Stimulated activated CD4-positive, alpha-beta T cell treated with anti-CD3 and anti-CD28 coated beads, Interleukin-12 subunit alpha, Interleukin-12 subunit beta, amount 100 ng/mL, for 24 hours (primary cell): Measurements from ENCODE around the gene BRI3BP.
"Not testable (repeated sequence)": the region's sequence is repeated elsewhere in the genome, so short reads cannot be mapped to it uniquely, and the experiment has no call there.

ENCODE experiments used
- DNase-seq, 2 experiments: peaks; one replicate each; pipeline ENCODE4 v3.0.0-alpha.2; 2020; ENCODE audit warnings: low read depth in 2 of 2

BRI3BP gene

DNA sequence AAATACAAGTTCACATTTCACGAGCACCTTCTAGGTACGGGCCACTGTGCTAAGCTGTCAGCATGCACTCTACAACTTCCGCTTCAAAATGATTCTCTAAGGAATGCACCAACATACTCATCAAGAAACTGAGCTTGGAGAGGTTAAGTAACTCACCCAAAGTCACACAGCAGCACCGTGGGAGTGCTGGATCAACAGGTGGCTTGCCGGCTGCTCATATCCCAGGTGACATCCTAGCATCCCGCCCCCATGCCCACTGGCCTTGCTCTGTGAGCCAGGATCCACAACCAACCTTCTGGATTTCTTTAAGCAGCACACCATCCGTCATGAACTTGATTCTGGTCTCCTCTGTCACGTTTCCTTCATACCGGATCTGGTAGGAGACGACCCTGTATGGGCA, 21.2 kb upstream of the BRI3BP start:
- no peak for DNase-seq

DNA sequence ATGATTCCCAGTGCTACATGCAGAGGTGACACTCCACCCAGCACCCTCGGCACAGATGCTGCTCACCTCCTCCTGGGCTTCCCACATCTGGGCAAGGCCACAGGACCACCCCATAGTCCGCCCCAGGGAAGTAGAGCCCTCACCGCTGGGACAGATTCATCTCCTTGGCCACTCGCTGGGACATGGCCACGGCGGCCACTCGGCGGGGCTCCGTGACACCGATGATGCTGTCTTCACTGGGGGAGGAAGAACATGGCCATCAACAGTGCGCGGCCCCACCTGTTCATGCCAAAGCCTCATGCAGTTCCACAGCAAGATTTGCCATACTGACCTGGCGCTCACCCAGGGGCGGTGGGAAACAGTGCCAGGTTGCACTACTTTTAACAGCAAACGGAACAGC, 18.2 kb upstream of the BRI3BP start:
- DNase-seq, result no peak

DNA sequence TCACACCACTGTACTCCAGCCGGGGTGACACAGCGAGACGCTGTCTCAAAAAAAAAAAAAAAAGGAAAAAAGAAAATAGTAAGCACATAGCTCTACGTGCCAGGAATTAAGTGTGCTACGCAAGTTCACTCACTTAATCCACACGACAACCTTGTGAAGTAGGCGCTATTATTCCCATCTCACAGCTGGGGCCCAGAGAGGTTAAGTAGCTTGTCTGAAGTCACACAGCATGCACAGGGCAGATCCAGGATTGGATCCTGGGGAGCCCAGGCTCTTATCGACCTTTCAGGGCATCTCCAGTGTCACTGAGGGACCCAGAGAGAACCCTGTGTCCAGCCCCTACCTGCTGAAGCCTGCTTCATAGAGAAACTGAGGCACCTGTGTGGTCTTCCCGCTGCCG, 16.4 kb upstream of the BRI3BP start:
- no peak for DNase-seq

DNA sequence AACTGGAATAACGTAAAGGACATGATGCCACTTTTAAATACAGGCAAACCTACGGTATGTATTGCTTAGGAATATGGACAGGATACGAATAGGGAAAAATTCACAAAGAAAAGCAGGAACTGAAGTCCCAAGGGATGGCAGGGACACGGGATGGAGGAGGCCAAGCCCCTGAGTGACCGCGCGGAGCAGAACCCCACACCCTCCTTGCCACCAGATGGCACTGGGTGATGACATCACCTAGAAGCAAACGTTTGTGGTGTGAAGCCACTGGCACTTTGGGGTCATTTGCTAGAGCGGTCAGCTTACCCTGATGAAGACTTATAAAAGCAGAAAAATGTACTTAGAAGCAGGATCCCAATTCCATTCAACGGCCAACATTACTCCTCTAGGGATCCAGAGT, 13.9 kb upstream of the BRI3BP start:
- DNase-seq, result no peak

DNA sequence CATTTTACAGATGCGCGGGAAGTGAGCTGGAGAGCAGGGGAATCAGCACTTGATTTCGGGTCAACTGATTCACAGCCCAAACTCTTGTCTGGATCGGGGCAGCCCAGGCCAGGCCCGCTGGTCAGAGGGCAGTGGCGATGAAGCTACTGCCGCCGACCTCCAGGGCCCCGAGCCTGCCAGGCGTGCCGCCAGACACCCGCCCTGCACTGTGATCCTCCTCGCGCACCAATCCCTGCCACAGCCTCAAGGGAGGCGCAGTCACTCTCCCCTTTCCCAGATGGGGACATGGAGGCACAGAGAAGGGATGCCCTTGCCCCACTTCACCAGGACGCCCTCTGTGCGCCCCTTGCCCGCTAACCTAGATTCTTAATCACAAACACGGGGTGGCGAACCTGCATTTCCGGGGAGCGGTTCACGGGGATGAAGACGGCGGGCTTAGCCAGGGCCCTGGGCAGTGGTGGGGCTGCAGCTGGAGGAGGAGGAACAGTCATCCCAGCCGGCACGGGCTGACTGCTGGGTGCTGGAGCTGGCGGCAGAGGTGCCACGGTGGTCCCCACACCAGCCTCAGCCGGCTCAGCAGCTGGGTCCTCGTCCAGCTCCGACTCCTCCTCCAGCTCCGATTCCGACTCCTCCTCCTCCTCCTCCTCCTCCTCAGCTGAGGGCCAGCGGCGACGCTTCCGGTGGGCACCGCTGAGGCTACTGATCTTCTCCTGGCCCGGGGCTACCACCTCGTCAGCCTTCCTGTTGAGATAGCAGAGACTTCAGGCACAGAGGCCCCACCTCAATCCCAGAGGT, 13.2 kb upstream of the BRI3BP start:
- DNase-seq, result no peak

DNA sequence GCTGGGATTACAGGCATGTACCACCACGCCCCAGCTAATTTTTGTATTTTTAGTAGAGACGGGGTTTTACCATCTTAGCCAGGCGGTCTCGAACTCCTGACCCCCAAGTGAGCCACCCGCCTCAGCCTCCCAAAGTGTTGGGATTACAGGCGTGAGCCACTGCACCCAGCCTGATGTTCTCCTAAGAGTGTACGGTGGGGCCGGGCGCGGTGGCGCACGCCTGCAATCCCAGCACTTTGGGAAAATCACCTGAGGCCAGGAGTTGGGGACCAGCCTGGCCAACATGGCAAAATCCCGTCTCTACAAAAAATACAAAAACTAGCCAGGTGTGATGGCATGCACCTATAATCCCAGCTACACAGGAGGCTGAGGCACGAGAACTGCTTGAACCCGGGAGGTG, 6.6 kb upstream of the BRI3BP start:
- DNase-seq, result not testable (repeated sequence)

DNA sequence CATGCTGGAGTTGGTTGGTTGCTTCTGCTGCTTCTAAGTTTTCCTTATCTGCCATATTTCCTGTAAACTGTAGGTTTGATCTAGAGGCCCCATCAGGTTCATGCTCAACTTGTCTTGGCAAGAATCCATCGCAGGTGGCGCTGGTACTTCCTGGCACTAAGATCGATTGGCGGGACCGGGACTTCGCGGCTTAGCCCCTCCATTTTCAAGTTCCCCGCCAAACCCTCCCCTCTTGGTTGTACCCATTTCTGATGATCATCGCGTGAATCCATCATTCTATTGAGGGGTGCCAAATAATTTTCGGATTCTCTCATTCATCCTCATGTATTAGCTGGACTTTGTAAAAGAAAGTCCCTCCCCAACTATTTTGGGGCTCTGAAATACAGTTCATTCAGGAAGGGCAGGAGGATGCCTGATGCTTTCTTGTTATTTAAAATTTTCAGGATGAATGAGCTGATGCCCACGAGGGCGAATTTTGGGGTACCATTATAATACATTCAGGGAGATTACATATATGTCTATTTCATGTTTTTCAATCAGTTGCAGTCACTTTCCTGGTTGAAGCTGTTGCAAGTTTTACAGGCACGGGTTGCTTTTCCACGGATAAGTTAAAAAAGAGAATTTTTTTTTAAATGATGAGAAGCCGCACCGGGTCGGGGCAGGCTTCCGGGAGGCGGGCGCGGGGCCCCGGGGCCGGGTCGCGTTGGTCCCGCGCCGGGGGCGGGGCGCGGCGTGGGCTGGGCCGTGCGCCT, 395 bp upstream of the BRI3BP start:
- peak; percentile 65 to 78 for DNase-seq

DNA sequence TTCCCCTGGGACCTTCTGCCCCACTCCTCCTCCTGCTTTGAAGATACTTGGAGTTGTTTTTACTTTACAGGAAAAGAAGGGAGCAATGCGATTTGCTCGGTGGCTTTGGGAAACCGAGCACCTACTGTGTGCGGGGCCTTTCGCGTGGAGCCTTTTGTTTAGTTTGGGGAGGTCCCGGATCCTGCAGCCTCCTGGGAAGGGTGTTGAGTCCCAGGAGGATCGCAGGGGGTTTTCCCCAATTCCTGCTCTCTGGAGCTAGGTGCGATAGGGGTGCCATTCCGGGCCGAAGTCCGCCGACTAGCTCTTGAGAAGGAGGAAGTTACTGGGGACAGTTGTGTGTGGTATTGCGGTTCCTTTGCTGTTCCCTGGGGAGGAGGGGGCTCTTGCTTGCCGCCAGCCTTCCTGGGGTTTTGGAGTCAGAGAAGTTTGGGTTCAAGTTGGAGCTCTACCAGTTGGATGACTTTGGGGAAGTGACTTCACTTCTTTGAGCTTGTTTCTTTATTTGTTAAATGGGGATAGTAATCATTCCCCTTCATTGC, 1.1 kb downstream of the BRI3BP start:
- DNase-seq, result peak in 1 of 2 experiments; percentile 13

DNA sequence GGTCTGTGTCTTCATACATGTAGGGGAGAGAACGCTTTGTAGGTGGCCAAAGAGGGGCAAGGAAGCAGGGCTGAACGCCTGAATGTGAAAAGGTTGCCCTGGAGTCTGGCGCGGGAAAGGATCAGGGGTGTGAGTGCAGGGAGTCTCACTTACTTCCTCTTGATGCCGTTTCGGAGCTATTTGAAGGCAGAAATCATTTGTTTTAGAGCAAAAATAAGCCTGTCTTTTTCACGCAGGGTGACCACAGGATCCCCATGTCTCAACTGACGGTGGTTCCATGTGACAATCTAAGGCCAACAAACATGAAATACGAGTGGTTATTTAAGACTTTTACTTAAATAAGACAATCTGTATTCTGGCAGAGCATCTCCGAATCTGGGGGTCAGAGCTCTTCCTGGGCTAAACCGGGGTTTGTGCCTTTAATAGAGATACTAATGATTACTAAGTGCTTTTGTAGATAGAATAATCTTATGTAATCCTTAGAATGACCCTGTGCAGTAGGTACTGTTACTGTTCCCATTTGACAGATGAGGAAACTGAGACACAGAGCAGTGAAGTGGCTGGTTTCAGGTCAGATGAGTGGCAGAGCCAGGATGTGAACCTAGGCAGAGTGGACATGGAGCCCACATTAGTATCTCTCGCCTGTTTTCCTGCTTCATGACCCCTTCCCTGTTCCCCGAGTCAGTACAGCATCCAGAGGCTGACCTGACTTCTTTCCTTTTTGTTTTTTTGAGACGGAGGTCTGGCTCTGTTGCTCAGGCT, 1.9 kb downstream of the BRI3BP start:
- DNase-seq, result no peak

DNA sequence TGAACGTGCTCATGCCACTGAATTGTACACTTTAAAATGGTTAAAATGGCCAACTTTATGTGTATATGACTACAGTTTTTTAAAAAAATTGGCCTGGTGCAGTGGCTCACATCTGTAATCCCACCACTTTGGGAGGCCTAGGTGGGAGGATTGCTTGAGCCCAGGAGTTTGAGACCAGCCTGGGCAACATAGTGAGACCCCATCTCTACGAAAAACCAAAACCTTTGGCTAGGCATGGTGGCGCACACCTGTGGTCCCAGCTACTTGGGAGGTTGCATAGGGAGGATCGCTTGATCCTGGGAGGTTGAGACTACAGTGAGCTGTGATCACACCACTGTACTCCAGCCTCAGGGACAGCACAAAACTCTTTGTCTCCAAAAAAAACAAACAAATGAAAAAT, 5.3 kb downstream of the BRI3BP start:
- no peak for DNase-seq

DNA sequence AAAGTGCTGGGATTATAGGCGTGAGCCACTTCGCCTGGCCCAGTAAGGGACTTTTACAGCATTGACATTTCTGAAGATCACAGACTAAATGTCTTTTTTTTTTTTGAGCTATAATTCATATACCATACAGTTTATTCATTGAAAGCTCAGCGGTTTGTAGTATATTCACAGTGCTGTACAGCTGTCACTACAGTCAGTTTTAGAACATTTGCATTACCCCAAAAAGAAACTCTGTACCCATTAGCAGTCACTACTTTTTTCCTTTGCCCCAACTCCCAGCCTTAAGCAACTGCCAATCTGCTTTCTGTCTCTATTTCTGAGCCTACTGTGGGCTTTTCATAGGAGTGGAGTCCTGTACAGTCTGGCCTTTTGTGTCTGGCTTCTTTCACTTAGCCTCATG, 8.2 kb downstream of the BRI3BP start:
- DNase-seq, result no peak

DNA sequence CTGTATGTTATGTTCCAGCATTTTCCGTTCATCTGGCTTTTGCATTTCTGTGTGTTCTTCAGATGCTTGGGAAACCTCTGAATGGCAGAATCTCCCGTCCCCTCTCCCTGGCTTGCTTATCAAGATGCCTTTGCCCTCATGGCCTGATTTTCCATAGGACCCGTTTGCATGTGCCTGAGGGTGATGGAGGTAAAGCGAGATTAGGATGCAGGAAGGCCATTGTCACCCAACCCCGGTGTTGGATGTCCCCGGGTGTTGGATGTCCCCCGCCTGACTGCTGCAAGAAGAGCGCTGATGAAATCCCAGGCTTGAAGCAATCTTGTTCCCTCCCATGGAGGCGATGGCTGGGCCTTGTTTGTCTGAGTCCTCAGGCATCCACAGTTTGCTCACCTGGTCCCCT, 9.6 kb downstream of the BRI3BP start:
- no peak for DNase-seq

DNA sequence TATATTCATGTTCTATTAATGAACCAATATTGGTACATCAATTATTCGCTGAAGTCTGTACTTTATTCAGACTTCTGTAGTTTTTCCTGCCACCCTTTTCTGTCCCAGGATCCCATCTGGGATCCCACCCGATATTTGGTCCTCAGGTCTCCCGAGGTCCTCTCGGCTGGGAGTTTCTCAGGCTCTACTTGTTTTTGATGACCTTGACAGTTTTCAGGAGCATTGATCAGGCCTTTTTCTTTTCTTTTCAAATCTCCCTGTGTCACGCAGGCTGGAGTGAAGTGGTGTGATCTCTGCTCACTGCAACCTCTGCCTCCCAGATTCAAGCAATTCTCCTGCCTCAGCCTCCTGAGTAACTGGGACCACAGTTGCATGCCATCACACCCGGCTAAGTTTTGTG, 11.2 kb downstream of the BRI3BP start:
- DNase-seq, result no peak

DNA sequence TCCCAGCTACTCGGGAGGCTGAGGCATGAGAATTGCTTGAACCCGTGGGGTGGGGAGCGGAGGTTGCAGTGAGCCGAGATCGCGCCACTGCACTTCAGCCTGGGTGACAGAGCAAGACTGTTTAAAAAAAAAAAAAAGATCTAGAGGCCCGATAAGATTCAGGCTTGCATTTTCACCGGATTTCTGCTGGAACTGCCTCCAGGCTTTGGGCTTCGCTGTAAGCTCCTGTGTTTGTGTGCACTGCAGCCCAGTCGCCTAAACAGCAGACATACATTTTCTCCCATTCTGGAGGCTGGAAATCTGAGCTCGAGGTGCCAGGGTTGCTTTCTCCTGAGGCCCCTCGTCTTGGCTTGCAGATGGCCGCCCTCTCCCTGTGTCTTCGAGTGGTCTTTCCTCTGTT, 12.2 kb downstream of the BRI3BP start:
- DNase-seq, result no peak

DNA sequence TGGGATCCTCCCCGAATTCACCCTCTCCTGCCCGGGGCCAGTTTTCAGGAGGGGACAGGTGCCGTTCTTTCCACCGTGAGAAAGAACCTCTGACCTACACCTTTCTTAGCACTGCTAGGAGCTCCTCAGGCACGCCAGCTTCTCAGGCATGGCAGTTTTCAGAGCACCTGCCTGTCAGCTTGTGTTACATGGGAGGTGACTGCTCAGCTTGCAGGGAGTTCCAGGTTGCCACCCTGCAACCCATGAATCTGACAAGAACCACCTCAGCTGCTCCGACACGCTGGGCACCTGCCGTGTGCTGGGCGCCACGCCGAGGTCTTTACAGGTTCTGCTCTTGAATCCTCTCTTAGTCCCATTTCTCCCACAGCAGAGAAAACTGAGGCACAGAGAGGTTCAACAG, 12.9 kb downstream of the BRI3BP start:
- no peak for DNase-seq

DNA sequence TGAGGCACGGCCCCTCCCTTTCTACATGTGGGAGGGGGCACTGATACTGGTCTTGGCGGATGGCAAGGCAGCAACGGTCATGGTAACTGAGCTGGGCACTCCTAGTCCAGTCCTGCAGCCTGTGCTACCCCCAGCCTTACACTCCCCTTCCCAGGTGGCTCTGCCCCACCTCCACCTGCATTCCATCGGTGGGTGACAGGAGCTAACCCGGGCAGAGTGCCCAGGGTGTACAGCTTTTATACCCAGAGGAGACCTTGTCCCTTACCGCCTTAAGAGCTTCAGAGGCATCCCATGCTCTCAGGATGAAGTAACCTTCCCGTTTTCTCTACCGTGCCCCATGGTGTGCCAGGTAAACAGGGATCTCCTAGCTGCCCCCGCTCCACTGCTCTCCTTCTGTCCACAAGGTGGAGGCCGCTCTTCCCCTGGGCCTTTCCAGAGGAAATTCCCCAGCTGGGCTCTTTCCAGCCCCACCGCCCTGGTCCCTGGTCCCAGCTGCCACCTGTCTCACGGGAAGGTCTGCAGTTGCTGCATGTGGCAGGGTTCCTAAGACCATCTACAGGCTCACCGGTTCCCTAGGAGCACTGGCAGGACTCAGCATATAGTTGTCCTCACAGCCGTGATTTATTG, 20.5 kb downstream of the BRI3BP start:
- DNase-seq, result no peak

DNA sequence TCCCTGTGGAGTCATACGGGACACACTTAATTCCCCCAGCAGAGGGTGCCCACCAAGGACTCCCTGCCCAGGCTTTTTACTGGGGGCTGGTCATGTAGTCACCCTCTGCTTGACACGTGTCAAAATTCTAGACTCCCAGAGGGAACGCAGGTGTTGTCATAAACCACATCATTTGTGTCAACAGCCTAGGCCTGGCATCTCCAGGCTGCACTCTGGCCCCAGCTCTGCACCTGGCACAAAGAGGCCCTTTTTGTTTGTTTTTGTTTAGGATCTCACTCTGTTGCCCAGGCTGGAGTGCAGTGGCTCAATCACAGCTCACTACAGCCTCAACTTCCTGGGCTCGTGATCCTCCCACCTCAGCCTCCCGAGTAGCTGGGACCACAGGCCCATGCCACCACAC, 21.1 kb downstream of the BRI3BP start:
- DNase-seq, result no peak

DNA sequence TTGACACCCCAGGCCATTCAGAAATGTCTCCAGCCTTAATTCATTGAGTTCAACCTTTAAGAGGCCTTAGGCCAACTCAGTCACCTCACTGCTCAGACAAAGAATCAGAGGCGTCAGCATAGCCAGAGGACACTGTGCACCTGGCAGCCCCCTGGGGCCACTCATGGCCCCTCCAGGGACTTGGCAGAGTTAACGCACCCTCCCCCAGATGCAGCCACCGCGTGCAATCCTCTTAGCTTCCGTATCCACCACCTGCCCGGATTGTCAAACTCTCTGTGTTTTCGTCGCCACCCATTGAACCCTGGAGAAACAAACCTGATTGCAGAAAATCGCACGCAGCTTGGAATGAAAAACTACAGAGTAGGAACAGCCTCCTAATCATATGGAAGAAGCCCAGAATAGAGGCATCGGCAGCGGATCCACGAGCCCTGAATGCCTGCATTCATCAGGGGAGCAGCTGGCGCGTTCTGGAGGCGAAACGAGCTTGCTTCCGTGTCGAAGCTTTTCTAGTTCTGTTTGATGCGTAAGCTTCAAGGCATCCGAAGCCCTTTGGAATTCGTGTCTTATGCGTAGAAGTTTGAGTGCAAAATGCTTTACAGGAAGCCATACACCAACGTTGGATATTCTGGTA, 22.4 kb downstream of the BRI3BP start:
- DNase-seq, result no peak

DNA sequence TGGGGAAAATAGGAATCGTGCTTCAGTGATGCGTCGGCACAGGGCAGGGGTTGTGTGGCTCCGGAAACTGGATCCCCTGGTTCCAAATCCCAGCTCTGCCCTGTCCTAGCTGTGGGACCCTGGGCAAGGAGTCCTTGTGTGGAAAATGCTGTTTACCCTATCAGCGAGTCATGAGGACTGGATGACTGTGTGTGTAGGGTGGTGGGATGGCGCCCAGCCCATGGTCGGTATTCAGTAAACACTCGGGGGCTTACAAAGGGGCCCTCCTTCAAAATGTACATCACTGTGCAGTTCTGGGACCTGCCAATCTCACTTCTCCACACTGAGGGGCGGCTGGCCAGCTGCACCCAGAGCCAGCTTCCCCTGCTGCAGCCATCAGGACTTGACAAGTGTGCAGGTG, 24.4 kb downstream of the BRI3BP start:
- DNase-seq, result no peak

DNA sequence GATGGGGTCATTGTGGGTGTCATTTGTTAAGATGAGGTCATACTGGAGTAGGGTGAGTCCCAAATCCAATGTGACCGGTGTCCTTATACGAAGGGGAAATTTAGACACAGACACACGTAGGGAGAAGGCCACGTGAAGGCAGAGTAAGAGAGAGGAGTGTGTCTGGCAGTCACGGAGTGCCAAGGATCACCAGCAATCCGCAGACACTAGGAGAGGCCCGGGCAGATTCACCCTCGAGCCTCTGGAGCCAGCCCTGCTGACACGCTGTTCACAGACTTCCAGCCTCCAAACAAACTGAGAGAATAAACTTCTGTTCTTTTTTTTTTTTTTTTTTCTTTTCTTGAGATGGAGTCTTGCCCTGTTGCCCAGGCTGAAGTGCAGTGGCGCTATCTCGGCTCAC, 24.9 kb downstream of the BRI3BP start:
- no peak for DNase-seq

DNA sequence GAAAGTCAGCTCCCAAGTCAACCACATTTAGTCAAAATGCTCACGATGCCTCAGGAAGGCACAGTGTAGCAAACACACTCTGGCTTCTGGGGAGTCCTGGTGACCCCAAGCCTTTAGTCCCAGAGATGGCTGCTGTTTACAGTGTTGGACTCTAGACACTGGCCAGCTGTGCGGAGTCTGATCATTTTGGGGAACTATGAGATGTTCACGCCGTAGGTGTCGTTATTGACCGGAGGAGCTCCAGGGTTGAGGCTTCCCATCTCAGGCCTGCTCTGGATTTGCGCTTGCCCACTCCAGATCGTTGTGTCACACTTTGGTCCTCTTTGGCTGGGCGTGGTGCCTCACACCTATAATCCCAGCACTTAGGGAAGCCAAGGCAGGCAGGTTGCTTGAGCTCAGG, 27.7 kb downstream of the BRI3BP start:
- DNase-seq, result no peak
